ENCODE results near the gene MAP3K20. TPM values are rescaled to one million over a fixed set of nuclear protein-coding genes. Genes with fewer than 3 reads are reported as not detected.

The MAP3K20 gene
- total and polyA plus RNA-seq, 2 donors from 2014 or later, result 3.9 to 25.6 TPM

DNA sequence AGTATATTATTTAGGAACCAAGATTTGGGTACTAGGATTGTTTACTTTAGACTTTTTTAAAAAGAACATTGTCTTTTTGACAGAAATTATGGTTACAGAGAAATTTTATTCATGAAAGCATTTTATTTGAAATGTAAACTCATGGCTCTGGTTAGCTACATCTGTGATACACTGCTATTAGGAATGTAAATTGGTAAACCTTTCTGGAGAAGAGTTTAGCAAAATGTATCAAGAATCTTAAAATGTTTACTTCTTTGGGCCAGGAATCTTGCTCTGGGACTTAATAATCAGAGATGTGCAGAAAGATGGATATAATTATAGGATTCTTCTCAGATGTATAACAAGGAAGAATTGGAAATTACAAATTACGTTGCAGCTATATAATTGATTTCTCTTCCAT is 19.7 kb downstream of the MAP3K20 start:
- Histone ChIP-seq H3K9me3 (ENCODE audit: control insufficient read depth in 2 of 3, insufficient read depth in 1 of 3, low read length in 3 of 3) (no peaks in the 10 kb centered on the region), H3K27me3 (ENCODE audit: control insufficient read depth, insufficient read depth, low read length) (no peaks in the 10 kb centered on the region), H3K9ac (ENCODE audit: low read length in 3 of 3) (no peak overlapping the region), H3K27ac (ENCODE audit: low read depth in 2 of 2, low read length in 2 of 2) (no peak overlapping the region), H3K4me1 (ENCODE audit: control insufficient read depth in 2 of 3, insufficient read depth in 2 of 3, low read depth in 1 of 3, low read length in 3 of 3) (no peaks in the 10 kb centered on the region), H3K4me3 (ENCODE audit: low read length in 3 of 3) (no peak overlapping the region), H3K36me3 (ENCODE audit: control insufficient read depth in 2 of 3, insufficient read depth in 3 of 3, low read length in 3 of 3) (no peaks in the 10 kb centered on the region)
- no peak for TF ChIP-seq CTCF (IDR thresholded peaks at IDR 0.05; ENCODE audit: borderline replicate concordance, extremely low read depth, insufficient read depth)
- no peak for DNase-seq
- no peak for FAIRE-seq
- intact Hi-C loops (cut with DNase I), result no loop called here

DNA sequence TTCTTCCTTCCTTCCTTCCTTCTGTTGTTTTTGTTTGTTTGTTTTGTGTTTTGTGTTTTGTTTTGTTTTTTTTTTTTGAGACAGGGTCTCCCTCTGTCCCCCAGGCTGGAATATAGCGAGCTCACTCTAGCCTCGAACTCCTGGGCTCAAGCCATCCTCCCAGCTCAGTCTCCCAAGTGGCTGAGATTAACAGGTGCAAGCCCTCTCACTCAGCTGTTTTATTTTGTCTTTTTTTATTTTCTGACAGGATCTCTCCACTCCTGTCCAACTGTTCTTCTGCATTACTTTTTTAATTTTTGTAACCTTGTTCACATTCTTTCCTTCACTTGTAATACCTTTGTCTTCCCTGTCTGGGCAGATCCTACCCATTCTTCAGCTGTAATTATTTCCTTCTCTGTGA is 23.6 kb downstream of the MAP3K20 start:
- Histone ChIP-seq H3K36me3 (ENCODE audit: control insufficient read depth in 2 of 3, insufficient read depth in 3 of 3, low read length in 3 of 3) (no peaks in the 10 kb centered on the region), H3K4me1 (ENCODE audit: control insufficient read depth in 2 of 3, insufficient read depth in 2 of 3, low read depth in 1 of 3, low read length in 3 of 3) (no peaks in the 10 kb centered on the region), H3K4me3 (ENCODE audit: low read length in 3 of 3) (no peak overlapping the region), H3K9ac (ENCODE audit: low read length in 3 of 3) (no peak overlapping the region), H3K27me3 (ENCODE audit: control insufficient read depth, insufficient read depth, low read length) (no peaks in the 10 kb centered on the region), H3K9me3 (ENCODE audit: control insufficient read depth in 2 of 3, insufficient read depth in 1 of 3, low read length in 3 of 3) (no peaks in the 10 kb centered on the region), H3K27ac (ENCODE audit: low read depth in 2 of 2, low read length in 2 of 2) (no peak overlapping the region)
- intact Hi-C loops (cut with DNase I), result no loop called here
- FAIRE-seq (no peak), DNase-seq (no peak)
- no peak for TF ChIP-seq CTCF (IDR thresholded peaks at IDR 0.05; ENCODE audit: borderline replicate concordance, extremely low read depth, insufficient read depth)

GRCh38 chr2:173099804-173100203 is 24.2 kb downstream of the MAP3K20 start:
- intact Hi-C loops (cut with DNase I), result no loop called here
- Histone ChIP-seq H3K9me3 (ENCODE audit: control insufficient read depth in 2 of 3, insufficient read depth in 1 of 3, low read length in 3 of 3) (no peaks in the 10 kb centered on the region), H3K9ac (ENCODE audit: low read length in 3 of 3) (no peak overlapping the region), H3K4me3 (ENCODE audit: low read length in 3 of 3) (no peak overlapping the region), H3K27me3 (ENCODE audit: control insufficient read depth, insufficient read depth, low read length) (no peaks in the 10 kb centered on the region), H3K4me1 (ENCODE audit: control insufficient read depth in 2 of 3, insufficient read depth in 2 of 3, low read depth in 1 of 3, low read length in 3 of 3) (no peaks in the 10 kb centered on the region), H3K27ac (ENCODE audit: low read depth in 2 of 2, low read length in 2 of 2) (no peak overlapping the region), H3K36me3 (ENCODE audit: control insufficient read depth in 2 of 3, insufficient read depth in 3 of 3, low read length in 3 of 3) (no peaks in the 10 kb centered on the region)
- no peak for DNase-seq
- TF ChIP-seq CTCF (IDR thresholded peaks at IDR 0.05; ENCODE audit: borderline replicate concordance, extremely low read depth, insufficient read depth), result no peak
- no peak for FAIRE-seq

GRCh38 chr2:173101687-173102086 is 26.0 kb downstream of the MAP3K20 start:
- Histone ChIP-seq H3K27ac (ENCODE audit: low read depth in 2 of 2, low read length in 2 of 2) (no peak overlapping the region), H3K27me3 (ENCODE audit: control insufficient read depth, insufficient read depth, low read length) (no peaks in the 10 kb centered on the region), H3K9ac (ENCODE audit: low read length in 3 of 3) (no peak overlapping the region), H3K9me3 (ENCODE audit: control insufficient read depth in 2 of 3, insufficient read depth in 1 of 3, low read length in 3 of 3) (no peaks in the 10 kb centered on the region), H3K36me3 (ENCODE audit: control insufficient read depth in 2 of 3, insufficient read depth in 3 of 3, low read length in 3 of 3) (no peaks in the 10 kb centered on the region), H3K4me3 (ENCODE audit: low read length in 3 of 3) (no peak overlapping the region), H3K4me1 (ENCODE audit: control insufficient read depth in 2 of 3, insufficient read depth in 2 of 3, low read depth in 1 of 3, low read length in 3 of 3) (no peaks in the 10 kb centered on the region)
- no peak for TF ChIP-seq CTCF (IDR thresholded peaks at IDR 0.05; ENCODE audit: borderline replicate concordance, extremely low read depth, insufficient read depth)
- DNase-seq, result no peak
- FAIRE-seq, result no peak
- intact Hi-C loops (cut with DNase I), result no loop called here

Measured in kidney (tissue), 14 donors.